Fibroblast of lung (primary cell): Measurements from ENCODE around the gene TUBB. TPM values are rescaled to one million over a fixed set of nuclear protein-coding genes. Genes with fewer than 3 reads are reported as not detected.

Source experiments
- DNase-seq, 2 donors: peaks; one replicate each; pipeline versions ENCODE4 v3.0.0 to v3.0.0-alpha.2; 2010; ENCODE audit warnings: low read depth in 2 of 2
- H2AFZ ChIP-seq: 2 replicates; pipeline ENCODE4 v1.5.1; 2012; ENCODE audit warnings: low read length, control low read depth, inconsistent platforms
- H3K27ac ChIP-seq: 2 replicates; pipeline ENCODE4 v1.5.1; 2011; ENCODE audit warnings: low read length, control low read depth; ENCODE audit not compliant: insufficient read depth
- H3K27me3 ChIP-seq: 2 replicates; pipeline ENCODE4 v1.5.1; 2011; ENCODE audit warnings: mild to moderate bottlenecking, low read length; ENCODE audit not compliant: control insufficient read depth, insufficient read depth
- H3K36me3 ChIP-seq: 2 replicates; pipeline ENCODE4 v1.5.1; 2011; ENCODE audit warnings: low read length; ENCODE audit not compliant: control insufficient read depth, insufficient read depth
- H3K4me1 ChIP-seq: 2 replicates; pipeline ENCODE4 v1.5.1; 2011; ENCODE audit warnings: low read length; ENCODE audit not compliant: control insufficient read depth, insufficient read depth; ENCODE audit errors: extremely low read depth
- H3K4me2 ChIP-seq: 2 replicates; pipeline ENCODE4 v1.5.1; 2011; ENCODE audit warnings: low read length, control low read depth; ENCODE audit not compliant: insufficient read depth; ENCODE audit errors: extremely low read depth
- H3K4me3 ChIP-seq, 4 experiments: fragments of 200-600 bp in 1 of 4; sonication (generic) in 1 of 4; replicated peaks in 1 of 4; 2 replicates each; pipeline ENCODE4 v1.5.1; 2011 to 2016; ENCODE audit warnings: low read length in 4 of 4, low read depth in 3 of 4, mild to moderate bottlenecking in 3 of 4, control low read depth in 2 of 4, inconsistent platforms in 1 of 4, mixed read lengths in 1 of 4; ENCODE audit not compliant: insufficient read depth in 1 of 4; ENCODE audit errors: control extremely low read depth in 1 of 4
- H3K79me2 ChIP-seq: 2 replicates; pipeline ENCODE4 v1.5.1; 2012; ENCODE audit warnings: mild to moderate bottlenecking, low read length, inconsistent platforms; ENCODE audit not compliant: control insufficient read depth, insufficient read depth
- H3K9ac ChIP-seq: 2 replicates; pipeline ENCODE4 v1.5.1; 2011; ENCODE audit warnings: mild to moderate bottlenecking, low read length, control low read depth; ENCODE audit not compliant: insufficient read depth
- H3K9me3 ChIP-seq: 2 replicates; pipeline ENCODE4 v1.5.1; 2012; ENCODE audit warnings: low read depth, low read length; ENCODE audit not compliant: control insufficient read depth, insufficient read depth
- H4K20me1 ChIP-seq: 2 replicates; pipeline ENCODE4 v1.5.1; 2011; ENCODE audit warnings: low read length; ENCODE audit not compliant: control insufficient read depth, insufficient read depth; ENCODE audit errors: extremely low read depth
- EZH2 ChIP-seq: IDR thresholded peaks from 2 replicates; pipeline ENCODE4 v1.5.1; 2012; ENCODE audit warnings: low read length, control low read depth, mild to moderate bottlenecking; ENCODE audit errors: missing control alignments
- polyA plus RNA-seq, 2 donors: library from polyadenylated mRNA; depleted of rRNA in 1 of 2; stranded (reverse) in 1 of 2; unstranded in 1 of 2; fragments of >200 nt; gene quantifications; 2 replicates each; pipeline ENCODE4 v1.2.1, GENCODE V29; 2011 to 2012; ENCODE audit warnings: missing spikeins in 1 of 2
- total RNA-seq: library from RNA; depleted of rRNA; stranded (reverse); fragments of >200 nt; gene quantifications from 2 replicates; pipeline ENCODE4 v1.2.1, GENCODE V29; 2014
- TF ChIP-seq, protein P1 (sequence below), 2 donors: IDR thresholded peaks in 1 of 2; conservative IDR thresholded peaks in 1 of 2; 1 replicate in 1 of 2; 2 replicates in 1 of 2; pipeline ENCODE4 v1.5.1; 2011 to 2012; ENCODE audit warnings: low read length in 2 of 2, control low read depth in 1 of 2, inconsistent platforms in 1 of 2, low read depth in 1 of 2, mild to moderate bottlenecking in 1 of 2

Gene TUBB
- total and polyA plus RNA-seq, 2 donors (not counting 1 experiment from before 2014, with no cell fraction given), result 551 to 1,493 TPM

DNA sequence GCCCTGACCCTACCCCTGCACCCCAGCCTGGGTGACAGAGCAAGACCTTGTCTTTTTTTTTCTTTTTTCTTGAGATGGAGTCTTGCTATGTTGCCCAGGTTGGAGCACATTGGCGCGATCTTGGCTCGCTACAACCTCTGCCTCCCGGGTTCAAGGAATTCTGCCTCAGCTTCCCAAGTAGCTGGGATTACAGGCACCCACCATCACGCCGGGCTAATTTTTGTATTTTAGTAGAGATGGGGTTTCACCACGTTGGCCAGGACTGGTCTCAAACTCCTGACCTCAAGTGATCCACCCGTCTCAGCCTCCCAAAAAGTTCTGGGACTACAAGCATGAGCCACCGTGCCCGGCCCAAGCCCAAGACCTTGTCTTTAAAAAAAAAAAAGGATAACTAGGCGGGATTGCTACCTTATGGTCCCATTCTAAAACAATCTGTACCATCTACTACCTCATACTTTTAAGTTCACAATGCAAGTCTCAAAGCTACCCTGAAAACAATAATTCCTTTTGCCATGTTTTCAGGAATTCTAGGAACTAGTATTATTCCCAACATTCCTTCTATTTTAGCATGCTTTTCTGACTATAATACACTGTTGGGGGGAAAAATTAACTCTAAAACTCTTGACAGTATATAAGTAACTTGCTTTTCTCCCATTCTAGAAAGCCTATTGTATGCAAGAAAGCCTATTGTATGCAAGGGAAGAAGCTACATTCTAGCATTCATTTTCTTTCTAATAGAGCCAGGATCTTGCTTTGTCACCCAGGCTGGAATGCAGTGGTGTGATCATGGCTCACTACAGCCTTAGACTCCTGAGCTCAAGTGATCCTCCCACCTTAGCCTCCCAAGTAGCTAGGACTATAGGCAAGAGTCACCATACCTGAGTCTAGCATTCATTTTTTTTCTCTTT lies 6.6 kb downstream of the TUBB start:
- Histone ChIP-seq H3K9ac (no peak overlapping the region), H3K79me2 (peaks cover 38% of the 10 kb centered on the region), H3K4me2 (no peak overlapping the region), H3K36me3 (peaks cover 22% of the 10 kb centered on the region), H3K27me3 (no peaks in the 10 kb centered on the region), H4K20me1 (peaks cover 5% of the 10 kb centered on the region), H2AFZ (no peak overlapping the region), H3K27ac (peak overlapping the region; percentile 7), H3K4me3 (no peak overlapping the region), H3K9me3 (no peaks in the 10 kb centered on the region), H3K4me1 (peaks cover 15% of the 10 kb centered on the region)
- no peak for DNase-seq
- TF ChIP-seq EZH2, result no peak
- TF ChIP-seq, protein P1, sequence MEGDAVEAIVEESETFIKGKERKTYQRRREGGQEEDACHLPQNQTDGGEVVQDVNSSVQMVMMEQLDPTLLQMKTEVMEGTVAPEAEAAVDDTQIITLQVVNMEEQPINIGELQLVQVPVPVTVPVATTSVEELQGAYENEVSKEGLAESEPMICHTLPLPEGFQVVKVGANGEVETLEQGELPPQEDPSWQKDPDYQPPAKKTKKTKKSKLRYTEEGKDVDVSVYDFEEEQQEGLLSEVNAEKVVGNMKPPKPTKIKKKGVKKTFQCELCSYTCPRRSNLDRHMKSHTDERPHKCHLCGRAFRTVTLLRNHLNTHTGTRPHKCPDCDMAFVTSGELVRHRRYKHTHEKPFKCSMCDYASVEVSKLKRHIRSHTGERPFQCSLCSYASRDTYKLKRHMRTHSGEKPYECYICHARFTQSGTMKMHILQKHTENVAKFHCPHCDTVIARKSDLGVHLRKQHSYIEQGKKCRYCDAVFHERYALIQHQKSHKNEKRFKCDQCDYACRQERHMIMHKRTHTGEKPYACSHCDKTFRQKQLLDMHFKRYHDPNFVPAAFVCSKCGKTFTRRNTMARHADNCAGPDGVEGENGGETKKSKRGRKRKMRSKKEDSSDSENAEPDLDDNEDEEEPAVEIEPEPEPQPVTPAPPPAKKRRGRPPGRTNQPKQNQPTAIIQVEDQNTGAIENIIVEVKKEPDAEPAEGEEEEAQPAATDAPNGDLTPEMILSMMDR (conservative IDR thresholded peaks at IDR 0.05 in 1 of 2, IDR thresholded peaks at IDR 0.05 in 1 of 2; ENCODE audit: low read depth in 1 of 2, low read length in 2 of 2), result no peak

DNA sequence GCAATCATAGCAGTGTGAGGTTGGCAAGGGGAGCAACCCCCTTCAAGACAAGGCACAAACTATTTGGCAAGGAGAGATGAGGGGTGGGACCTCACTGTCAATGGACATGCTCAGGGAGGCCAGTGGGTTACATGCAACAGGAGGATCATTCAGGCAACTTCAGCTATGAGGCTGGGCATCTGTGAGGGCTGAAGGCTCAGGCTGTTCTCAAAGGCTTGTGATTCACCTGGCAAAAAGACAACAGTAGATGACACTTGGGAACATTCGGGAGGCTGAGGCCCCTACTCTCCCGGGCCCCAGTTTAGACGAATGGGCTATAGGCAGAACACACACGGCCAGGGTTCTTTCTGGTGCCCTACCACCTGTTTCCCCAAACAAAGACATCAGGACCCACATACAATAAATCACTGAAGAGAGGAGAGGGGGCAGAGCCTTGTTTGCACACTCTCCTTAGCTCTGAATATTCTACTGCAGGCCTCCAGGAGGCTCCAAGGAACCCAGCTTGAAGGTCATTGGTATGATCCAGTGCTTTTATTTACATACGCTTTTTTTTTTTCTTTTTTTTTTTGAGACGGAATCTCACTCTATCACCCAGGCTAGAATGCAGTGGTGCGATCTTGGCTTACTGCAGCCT lies 7.9 kb downstream of the TUBB start:
- peaks cover 2% of the 10 kb centered on the region for H4K20me1 ChIP-seq
- H3K4me2 ChIP-seq, result no peak overlapping the region
- no peaks in the 10 kb centered on the region for H3K9me3 ChIP-seq
- peak overlapping the region; percentile 15 for H3K27ac ChIP-seq
- peak; percentile 59 to 73 for DNase-seq
- TF ChIP-seq, protein P1 (conservative IDR thresholded peaks at IDR 0.05 in 1 of 2, IDR thresholded peaks at IDR 0.05 in 1 of 2; ENCODE audit: low read depth in 1 of 2, low read length in 2 of 2), result peak; percentile 46 to 54
- TF ChIP-seq EZH2, result no peak
- no peak overlapping the region for H3K4me3 ChIP-seq
- no peak overlapping the region for H2AFZ ChIP-seq
- peaks cover 14% of the 10 kb centered on the region for H3K4me1 ChIP-seq
- H3K27me3 ChIP-seq, result no peaks in the 10 kb centered on the region
- peaks cover 26% of the 10 kb centered on the region for H3K79me2 ChIP-seq
- H3K9ac ChIP-seq, result no peak overlapping the region
- peaks cover 21% of the 10 kb centered on the region for H3K36me3 ChIP-seq
